Left lung (tissue), 10 donors: ENCODE data around the gene NOTCH3. TPM values are rescaled to one million over a fixed set of nuclear protein-coding genes. Genes with fewer than 3 reads are reported as not detected.

Experiments
- ATAC-seq: fragments of 200-7000 bp; cut with Tn5 transposase; one replicate; pipeline ENCODE4 v1.9.1; 2020; ENCODE audit warnings: moderate library complexity
- DNase-seq, 4 donors: peaks; one replicate each; pipeline ENCODE4 v3.0.0-alpha.2; 2013 to 2020
- H3K27ac ChIP-seq, 2 donors: fragments of 200-600 bp; sonication (generic) in 1 of 2; one replicate each; pipeline versions ENCODE4 v1.5.0 to v1.8.0; 2020 to 2021
- H3K27me3 ChIP-seq, 2 donors: fragments of 200-600 bp; sonication (generic) in 1 of 2; one replicate each; pipeline versions ENCODE4 v1.5.0 to v1.8.0; 2020 to 2021
- H3K36me3 ChIP-seq, 2 donors: fragments of 200-600 bp; sonication (generic) in 1 of 2; one replicate each; pipeline versions ENCODE4 v1.5.0 to v1.8.0; 2020 to 2021
- H3K4me1 ChIP-seq, 2 donors: fragments of 200-600 bp; one replicate each; pipeline ENCODE4 v1.8.0; 2021
- H3K4me3 ChIP-seq, 2 donors: fragments of 200-600 bp; sonication (generic) in 1 of 2; one replicate each; pipeline versions ENCODE4 v1.5.0 to v1.8.0; 2020 to 2021; ENCODE audit warnings: mild to moderate bottlenecking in 1 of 2
- H3K9me3 ChIP-seq, 2 donors: fragments of 200-600 bp; sonication (generic) in 1 of 2; one replicate each; pipeline versions ENCODE4 v1.5.0 to v1.8.0; 2020 to 2021
- CTCF ChIP-seq, 2 donors: fragments of 200-600 bp; sonication (generic) in 1 of 2; IDR thresholded peaks; one replicate each; pipeline versions ENCODE4 v1.5.0 to v1.8.0; 2021; ENCODE audit warnings: antibody characterized with exemption in 2 of 2
- intact Hi-C, 2 donors: fragments of 100-400 bp; cut with DNase I; formaldehyde crosslinking; loops; one replicate each; pipeline versions ENCODE4 v1.11.2 to v1.14.2; 2022
- polyA plus RNA-seq, 6 donors: library from polyadenylated mRNA; unstranded; fragments of 120-200 nt; gene quantifications; one replicate each; pipeline ENCODE4 v1.2.1, GENCODE V29; 2013; ENCODE audit not compliant: insufficient read length in 6 of 6
- total RNA-seq, 2 donors: library from RNA; stranded (reverse); fragmentation: NEBNext Ultra II Directional; extraction: Animal tissue kit (Norgen Biotek cat#: 25700); gene quantifications; one replicate each; pipeline ENCODE4 v1.2.1, GENCODE V29; 2021
- donor health status: DM: no; HTN: yes; CAD: no.
- donor health status: DM: no; HTN: no; CAD: no.

The NOTCH3 gene
- total and polyA plus RNA-seq, 8 donors: 73.2 to 130 (median 107) TPM

DNA sequence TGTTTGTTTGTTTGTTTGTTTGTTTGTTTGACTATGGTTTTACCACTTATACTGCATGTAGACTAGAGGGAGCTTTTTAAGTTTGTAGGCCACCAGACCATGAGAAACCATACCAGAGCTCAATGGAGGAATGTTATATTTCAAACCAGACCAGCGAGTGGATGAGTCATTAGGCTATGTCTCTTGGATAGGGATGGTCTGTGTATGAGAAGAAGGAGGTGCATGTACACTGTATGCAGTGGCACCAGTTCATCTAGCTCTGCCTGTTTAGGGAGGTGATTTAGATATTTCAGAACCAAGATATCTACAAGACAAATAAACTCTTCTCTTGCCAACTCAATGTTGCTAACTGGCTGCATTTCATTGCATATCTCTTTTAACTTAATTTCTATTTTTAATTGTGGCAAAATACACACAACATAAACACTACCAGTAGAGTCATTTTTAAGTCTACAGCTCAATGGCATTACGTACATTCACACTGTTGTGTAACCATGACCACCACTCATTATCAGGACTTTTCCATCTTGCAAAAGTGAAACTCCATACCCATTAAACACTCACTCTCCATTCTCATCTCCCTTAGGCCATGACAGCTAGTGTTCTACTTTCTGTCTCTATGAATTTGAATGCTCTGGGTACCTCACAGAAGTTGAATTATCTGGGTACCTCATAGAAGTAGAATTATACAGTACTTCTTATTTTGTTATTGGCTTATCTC lies 64.4 kb downstream of the NOTCH3 start:
- no peaks in the 10 kb centered on the region for H3K27me3 ChIP-seq
- ATAC-seq (no peak), DNase-seq (no peak)
- intact Hi-C loops: no loop called here
- H3K9me3 ChIP-seq: peaks cover 0 to 12% of the 10 kb centered on the region in 2 donors
- H3K36me3 ChIP-seq: no peaks in the 10 kb centered on the region
- H3K27ac ChIP-seq: no peak overlapping the region
- no peaks in the 10 kb centered on the region for H3K4me1 ChIP-seq
- no peak overlapping the region for H3K4me3 ChIP-seq
- no peak for TF ChIP-seq CTCF (IDR thresholded peaks at IDR 0.05)

GRCh38 chr19:15129856-15130585 lies 70.8 kb downstream of the NOTCH3 start:
- TF ChIP-seq CTCF (IDR thresholded peaks at IDR 0.05): no peak
- intact Hi-C loops: no loop called here
- H3K4me3 ChIP-seq: no peak overlapping the region
- no peaks in the 10 kb centered on the region for H3K27me3 ChIP-seq
- H3K36me3 ChIP-seq: no peaks in the 10 kb centered on the region
- no peaks in the 10 kb centered on the region for H3K9me3 ChIP-seq
- ATAC-seq (peak; percentile 6), DNase-seq (peak in 1 of 4 donors; percentile 77)
- H3K27ac ChIP-seq: no peak overlapping the region
- peaks cover 0 to 4% of the 10 kb centered on the region in 2 donors for H3K4me1 ChIP-seq

- no peak for ATAC-seq
- intact Hi-C loops: no loop called here
These were observed 72.5 kb downstream of the NOTCH3 start for GRCh38 chr19:15128162-15128770.

GRCh38 chr19:15126131-15126910 lies 74.5 kb downstream of the NOTCH3 start:
- intact Hi-C loops: no loop called here
- H3K4me3 ChIP-seq: peak overlapping the region; percentile 60 to 85

More at GRCh38 chr19:15128162-15128770, 72.5 kb downstream of the NOTCH3 start:
- no peaks in the 10 kb centered on the region for H3K27me3 ChIP-seq
- H3K9me3 ChIP-seq: no peaks in the 10 kb centered on the region
- TF ChIP-seq CTCF (IDR thresholded peaks at IDR 0.05): no peak
- H3K4me3 ChIP-seq: no peak overlapping the region
- H3K36me3 ChIP-seq: peaks cover 0 to 1% of the 10 kb centered on the region in 2 donors
- DNase-seq: no peak
- H3K4me1 ChIP-seq: peaks cover 3 to 19% of the 10 kb centered on the region in 2 donors
- H3K27ac ChIP-seq: no peak overlapping the region

More at GRCh38 chr19:15126131-15126910, 74.5 kb downstream of the NOTCH3 start:
- Histone ChIP-seq H3K4me1 (peaks cover 3 to 19% of the 10 kb centered on the region in 2 donors), H3K27ac (peak overlapping the region; percentile 83 to 85), H3K27me3 (no peaks in the 10 kb centered on the region), H3K36me3 (peaks cover 0 to 20% of the 10 kb centered on the region in 2 donors), H3K9me3 (no peaks in the 10 kb centered on the region)
- DNase-seq (peak in 1 of 4 donors; percentile 48), ATAC-seq (no peak)
- TF ChIP-seq CTCF (IDR thresholded peaks at IDR 0.05): no peak
